PFSK-1 (cell line): ENCODE measurements around the gene ALDOC.

Experiments
- FOXP2 ChIP-seq: optimal IDR thresholded peaks from 2 replicates; pipeline ENCODE3; 2011; ENCODE audit warnings: borderline replicate concordance, control low read depth, inconsistent platforms; ENCODE audit not compliant: insufficient read depth; ENCODE audit errors: extremely low read length, extremely low read depth
- POLR2AphosphoS5 ChIP-seq: IDR thresholded peaks from 2 replicates; pipeline ENCODE4 v1.6.1; 2012; ENCODE audit warnings: low read depth, mild to moderate bottlenecking, control low read depth, low read length, moderate library complexity
- SIN3A ChIP-seq: IDR thresholded peaks from 2 replicates; pipeline ENCODE4 v1.6.1; 2012; ENCODE audit warnings: mild to moderate bottlenecking, low read length, moderate library complexity, borderline replicate concordance; ENCODE audit not compliant: insufficient read depth
- TAF1 ChIP-seq: IDR thresholded peaks from 2 replicates; pipeline ENCODE4 v1.6.1; 2012; ENCODE audit warnings: low read length, control low read depth, borderline replicate concordance; ENCODE audit not compliant: insufficient read depth
- TF ChIP-seq, protein P1 (sequence below), 2 experiments: IDR thresholded peaks; 2 replicates each; pipeline versions ENCODE4 v1.6.1 to v1.8.0; 2011 to 2012; ENCODE audit warnings: low read depth in 2 of 2, low read length in 2 of 2, control low read depth in 1 of 2, inconsistent platforms in 1 of 2, mild to moderate bottlenecking in 1 of 2, moderate library complexity in 1 of 2; ENCODE audit not compliant: insufficient read depth in 1 of 2

ALDOC gene

GRCh38 chr17:28582513-28582912 is 5.8 kb upstream of the ALDOC start:
- TF ChIP-seq TAF1: no peak
- TF ChIP-seq SIN3A: no peak
- TF ChIP-seq, protein P1, sequence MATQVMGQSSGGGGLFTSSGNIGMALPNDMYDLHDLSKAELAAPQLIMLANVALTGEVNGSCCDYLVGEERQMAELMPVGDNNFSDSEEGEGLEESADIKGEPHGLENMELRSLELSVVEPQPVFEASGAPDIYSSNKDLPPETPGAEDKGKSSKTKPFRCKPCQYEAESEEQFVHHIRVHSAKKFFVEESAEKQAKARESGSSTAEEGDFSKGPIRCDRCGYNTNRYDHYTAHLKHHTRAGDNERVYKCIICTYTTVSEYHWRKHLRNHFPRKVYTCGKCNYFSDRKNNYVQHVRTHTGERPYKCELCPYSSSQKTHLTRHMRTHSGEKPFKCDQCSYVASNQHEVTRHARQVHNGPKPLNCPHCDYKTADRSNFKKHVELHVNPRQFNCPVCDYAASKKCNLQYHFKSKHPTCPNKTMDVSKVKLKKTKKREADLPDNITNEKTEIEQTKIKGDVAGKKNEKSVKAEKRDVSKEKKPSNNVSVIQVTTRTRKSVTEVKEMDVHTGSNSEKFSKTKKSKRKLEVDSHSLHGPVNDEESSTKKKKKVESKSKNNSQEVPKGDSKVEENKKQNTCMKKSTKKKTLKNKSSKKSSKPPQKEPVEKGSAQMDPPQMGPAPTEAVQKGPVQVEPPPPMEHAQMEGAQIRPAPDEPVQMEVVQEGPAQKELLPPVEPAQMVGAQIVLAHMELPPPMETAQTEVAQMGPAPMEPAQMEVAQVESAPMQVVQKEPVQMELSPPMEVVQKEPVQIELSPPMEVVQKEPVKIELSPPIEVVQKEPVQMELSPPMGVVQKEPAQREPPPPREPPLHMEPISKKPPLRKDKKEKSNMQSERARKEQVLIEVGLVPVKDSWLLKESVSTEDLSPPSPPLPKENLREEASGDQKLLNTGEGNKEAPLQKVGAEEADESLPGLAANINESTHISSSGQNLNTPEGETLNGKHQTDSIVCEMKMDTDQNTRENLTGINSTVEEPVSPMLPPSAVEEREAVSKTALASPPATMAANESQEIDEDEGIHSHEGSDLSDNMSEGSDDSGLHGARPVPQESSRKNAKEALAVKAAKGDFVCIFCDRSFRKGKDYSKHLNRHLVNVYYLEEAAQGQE (IDR thresholded peaks at IDR 0.05; ENCODE audit: insufficient read depth in 1 of 2, low read depth in 2 of 2, low read length in 2 of 2): no peak
- TF ChIP-seq POLR2AphosphoS5: no peak
- TF ChIP-seq FOXP2: no peak

- TF ChIP-seq TAF1: no peak
- TF ChIP-seq SIN3A: no peak
- TF ChIP-seq, protein P1 (IDR thresholded peaks at IDR 0.05; ENCODE audit: insufficient read depth in 1 of 2, low read depth in 2 of 2, low read length in 2 of 2): no peak
- no peak for TF ChIP-seq FOXP2
- no peak for TF ChIP-seq POLR2AphosphoS5
Measured at GRCh38 chr17:28580959-28581358, 4.3 kb upstream of the ALDOC start.

- TF ChIP-seq FOXP2: no peak
- no peak for TF ChIP-seq SIN3A
- no peak for TF ChIP-seq TAF1
- no peak for TF ChIP-seq POLR2AphosphoS5
- TF ChIP-seq, protein P1 (IDR thresholded peaks at IDR 0.05; ENCODE audit: insufficient read depth in 1 of 2, low read depth in 2 of 2, low read length in 2 of 2): no peak
Measured at GRCh38 chr17:28579526-28579925, 2.8 kb upstream of the ALDOC start.

- TF ChIP-seq SIN3A (no peak), TAF1 (no peak), FOXP2 (no peak), POLR2AphosphoS5 (no peak)
- TF ChIP-seq, protein P1 (IDR thresholded peaks at IDR 0.05; ENCODE audit: insufficient read depth in 1 of 2, low read depth in 2 of 2, low read length in 2 of 2): no peak
Measured at GRCh38 chr17:28578246-28579195, 1.8 kb upstream of the ALDOC start.
